ENCODE data around the gene ATF3.

DNA sequence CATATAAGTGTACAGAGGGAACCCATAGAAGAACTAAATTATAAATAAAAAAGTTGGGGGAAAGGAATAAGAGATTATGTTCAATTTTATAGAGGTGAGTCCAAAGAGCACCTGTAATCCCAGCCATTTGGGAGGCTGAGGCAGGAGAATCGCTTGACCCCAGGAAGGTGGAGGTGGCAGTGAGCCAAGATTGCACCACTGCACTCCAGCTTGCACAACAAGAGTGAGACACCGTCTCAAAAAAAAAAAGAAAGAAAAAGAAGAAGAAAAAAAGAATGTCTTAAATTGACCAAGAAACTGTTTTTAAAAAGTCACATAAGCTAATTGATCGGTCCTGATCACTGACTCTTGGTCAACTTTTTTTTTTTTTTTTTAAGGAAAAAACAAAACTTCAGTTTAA lies 19.1 kb upstream of the ATF3 start:
- TF ChIP-seq, protein P1, sequence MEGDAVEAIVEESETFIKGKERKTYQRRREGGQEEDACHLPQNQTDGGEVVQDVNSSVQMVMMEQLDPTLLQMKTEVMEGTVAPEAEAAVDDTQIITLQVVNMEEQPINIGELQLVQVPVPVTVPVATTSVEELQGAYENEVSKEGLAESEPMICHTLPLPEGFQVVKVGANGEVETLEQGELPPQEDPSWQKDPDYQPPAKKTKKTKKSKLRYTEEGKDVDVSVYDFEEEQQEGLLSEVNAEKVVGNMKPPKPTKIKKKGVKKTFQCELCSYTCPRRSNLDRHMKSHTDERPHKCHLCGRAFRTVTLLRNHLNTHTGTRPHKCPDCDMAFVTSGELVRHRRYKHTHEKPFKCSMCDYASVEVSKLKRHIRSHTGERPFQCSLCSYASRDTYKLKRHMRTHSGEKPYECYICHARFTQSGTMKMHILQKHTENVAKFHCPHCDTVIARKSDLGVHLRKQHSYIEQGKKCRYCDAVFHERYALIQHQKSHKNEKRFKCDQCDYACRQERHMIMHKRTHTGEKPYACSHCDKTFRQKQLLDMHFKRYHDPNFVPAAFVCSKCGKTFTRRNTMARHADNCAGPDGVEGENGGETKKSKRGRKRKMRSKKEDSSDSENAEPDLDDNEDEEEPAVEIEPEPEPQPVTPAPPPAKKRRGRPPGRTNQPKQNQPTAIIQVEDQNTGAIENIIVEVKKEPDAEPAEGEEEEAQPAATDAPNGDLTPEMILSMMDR (conservative IDR thresholded peaks at IDR 0.05; ENCODE audit: low read length): no peak
- TF ChIP-seq EZH2phosphoT487 (IDR thresholded peaks at IDR 0.05; ENCODE audit: borderline replicate concordance, low read depth, low read length): no peak
